ENCODE data around the gene OSBPL10. TPM values are rescaled to one million over a fixed set of nuclear protein-coding genes. Genes with fewer than 3 reads are reported as not detected.

OSBPL10 gene
- total and polyA plus RNA-seq, 9 donors, result 2.5 to 36.6 (median 10.6) TPM

DNA sequence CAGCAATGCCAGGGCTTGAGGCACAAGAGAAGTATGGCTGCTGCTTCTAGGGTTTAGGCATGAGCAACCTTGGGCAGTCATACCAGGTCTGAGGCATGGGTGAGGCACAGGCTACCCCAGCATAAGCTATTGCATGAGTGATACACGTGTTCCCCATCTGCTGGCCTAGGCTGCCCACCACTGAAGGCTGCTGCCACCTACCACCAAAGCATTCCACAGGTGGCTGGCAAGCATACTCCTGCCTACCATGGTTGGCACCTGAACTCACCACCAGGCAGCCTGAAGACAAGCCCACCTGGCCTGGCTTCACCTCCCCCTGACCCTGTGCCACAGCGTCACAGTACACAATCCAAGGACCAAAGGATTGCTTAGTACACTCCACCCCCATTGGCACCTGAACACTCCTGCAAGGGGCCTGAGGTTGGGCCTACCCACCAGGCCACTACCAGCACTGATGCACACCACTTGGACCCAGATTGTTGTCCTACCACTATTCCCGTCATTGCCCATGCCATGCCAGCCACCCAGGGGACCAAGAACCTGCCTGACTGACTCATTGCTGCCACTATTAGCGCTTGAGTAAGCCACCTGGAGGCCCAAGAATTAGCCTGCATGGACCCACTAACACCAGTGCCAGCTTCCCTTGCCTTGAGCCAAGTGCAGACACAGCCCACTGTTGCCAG is 332.6 kb downstream of the OSBPL10 start:
- TF ChIP-seq EP300 (IDR thresholded peaks at IDR 0.05), result no peak
- Histone ChIP-seq H3K36me3 (no peaks in the 10 kb centered on the region), H3K4me3 (no peak overlapping the region), H3K4me1 (ENCODE audit: insufficient read depth) (no peaks in the 10 kb centered on the region), H3K27me3 (no peaks in the 10 kb centered on the region), H3K27ac (no peak overlapping the region), H3K9me3 (no peaks in the 10 kb centered on the region)
- no peak for DNase-seq
- 93 to 100% (median 95%) methylated on average over 4 of the region's 4 CpGs for WGBS, 3 donors
- intact Hi-C loops (cut with DNase I), result no loop called here

DNA sequence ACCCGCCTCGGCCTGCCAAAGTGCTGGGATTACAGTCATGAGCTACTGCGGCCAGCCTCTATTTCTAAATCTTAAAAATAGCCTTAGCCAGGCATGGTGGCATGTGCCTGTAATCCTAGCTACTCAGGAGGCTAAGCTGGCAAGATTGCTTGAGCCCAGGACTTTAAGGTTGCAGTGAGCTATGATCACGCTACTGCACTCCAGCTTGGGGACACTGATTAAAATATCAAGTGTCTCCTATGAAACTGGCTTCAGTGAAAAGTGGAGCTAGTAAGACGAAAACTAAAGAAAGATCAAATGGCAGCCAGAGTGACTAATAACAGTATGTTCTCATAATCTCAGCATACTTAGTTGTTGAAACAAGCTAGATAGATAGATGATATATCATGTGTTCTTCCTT is 335.8 kb downstream of the OSBPL10 start:
- TF ChIP-seq, protein P1, sequence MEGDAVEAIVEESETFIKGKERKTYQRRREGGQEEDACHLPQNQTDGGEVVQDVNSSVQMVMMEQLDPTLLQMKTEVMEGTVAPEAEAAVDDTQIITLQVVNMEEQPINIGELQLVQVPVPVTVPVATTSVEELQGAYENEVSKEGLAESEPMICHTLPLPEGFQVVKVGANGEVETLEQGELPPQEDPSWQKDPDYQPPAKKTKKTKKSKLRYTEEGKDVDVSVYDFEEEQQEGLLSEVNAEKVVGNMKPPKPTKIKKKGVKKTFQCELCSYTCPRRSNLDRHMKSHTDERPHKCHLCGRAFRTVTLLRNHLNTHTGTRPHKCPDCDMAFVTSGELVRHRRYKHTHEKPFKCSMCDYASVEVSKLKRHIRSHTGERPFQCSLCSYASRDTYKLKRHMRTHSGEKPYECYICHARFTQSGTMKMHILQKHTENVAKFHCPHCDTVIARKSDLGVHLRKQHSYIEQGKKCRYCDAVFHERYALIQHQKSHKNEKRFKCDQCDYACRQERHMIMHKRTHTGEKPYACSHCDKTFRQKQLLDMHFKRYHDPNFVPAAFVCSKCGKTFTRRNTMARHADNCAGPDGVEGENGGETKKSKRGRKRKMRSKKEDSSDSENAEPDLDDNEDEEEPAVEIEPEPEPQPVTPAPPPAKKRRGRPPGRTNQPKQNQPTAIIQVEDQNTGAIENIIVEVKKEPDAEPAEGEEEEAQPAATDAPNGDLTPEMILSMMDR (IDR thresholded peaks at IDR 0.05), result no peak
- Histone ChIP-seq H3K4me1 (ENCODE audit: insufficient read depth) (no peaks in the 10 kb centered on the region), H3K27me3 (no peaks in the 10 kb centered on the region), H3K36me3 (no peaks in the 10 kb centered on the region), H3K27ac (no peak overlapping the region), H3K9me3 (no peaks in the 10 kb centered on the region), H3K4me3 (no peak overlapping the region)
- intact Hi-C loops (cut with DNase I), result no loop called here
- WGBS, 3 donors, result 94 to 97% (median 96%) methylated on average over 5 of the region's 5 CpGs
- no peak for DNase-seq

DNA sequence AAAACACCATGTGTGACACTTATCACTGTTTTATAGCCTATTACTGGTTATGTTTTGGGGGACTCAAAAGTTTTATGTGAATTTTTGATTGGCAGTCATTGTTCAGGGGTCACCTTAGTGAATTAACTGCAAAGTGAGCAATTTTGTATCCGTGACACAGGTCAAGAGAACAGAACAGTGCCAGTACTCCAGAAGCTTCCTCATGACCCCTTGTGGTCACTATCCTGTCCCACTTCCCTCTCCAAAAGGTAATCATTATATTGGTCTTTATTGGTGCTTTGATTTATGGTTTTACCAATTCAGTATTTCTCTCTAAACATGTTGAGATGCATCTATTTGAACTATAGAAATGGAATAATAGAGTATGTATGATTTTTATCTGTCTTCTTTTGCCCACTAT is 341.2 kb downstream of the OSBPL10 start:
- 89 to 100% (median 100%) methylated on average over 1 of the region's 1 CpG for WGBS, 3 donors
- TF ChIP-seq, protein P1 (IDR thresholded peaks at IDR 0.05), result no peak
- TF ChIP-seq EP300 (IDR thresholded peaks at IDR 0.05) (no peak), POLR2A (IDR thresholded peaks at IDR 0.05) (no peak)
- H3K9me3 ChIP-seq, result no peaks in the 10 kb centered on the region
- H3K4me3 ChIP-seq, result no peak overlapping the region
- H3K27ac ChIP-seq, result no peak overlapping the region
- H3K4me1 ChIP-seq (ENCODE audit: insufficient read depth), result no peaks in the 10 kb centered on the region
- DNase-seq, result no peak
- H3K36me3 ChIP-seq, result no peaks in the 10 kb centered on the region
- no peaks in the 10 kb centered on the region for H3K27me3 ChIP-seq
- intact Hi-C loops (cut with DNase I), result no loop called here

DNA sequence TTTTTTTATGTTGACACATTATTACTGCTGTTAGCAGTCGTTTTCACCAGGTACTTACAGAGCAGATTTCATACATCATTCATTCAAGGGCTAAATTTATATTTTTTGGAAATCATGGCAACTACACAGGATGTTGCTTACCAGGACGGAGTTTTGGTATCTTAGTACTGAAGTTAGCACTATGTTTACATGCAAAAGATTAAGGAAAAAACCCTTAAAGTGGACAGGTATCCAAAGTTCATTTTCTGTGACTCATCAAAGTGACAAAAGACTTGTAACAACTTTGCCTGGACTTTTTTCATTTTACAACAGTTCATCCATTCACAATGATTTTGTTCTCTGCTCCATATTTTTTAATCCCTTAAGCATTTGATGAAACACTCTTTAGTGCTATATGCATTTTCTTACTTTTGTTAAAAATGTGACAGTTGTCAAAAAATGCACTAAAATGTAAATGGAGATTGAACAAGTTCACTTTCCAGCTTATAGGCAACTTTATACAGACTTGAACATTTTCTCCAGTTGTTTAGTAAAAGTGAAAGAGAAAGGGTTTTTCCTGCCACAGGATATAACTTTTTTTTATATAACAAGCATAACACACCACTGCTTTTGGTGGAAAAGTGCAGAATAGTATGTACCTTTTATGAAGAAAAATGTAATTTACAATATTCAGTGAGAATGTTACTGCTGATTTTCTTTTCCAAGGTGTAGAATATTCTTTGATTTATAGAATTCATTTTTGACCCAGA is 344.2 kb downstream of the OSBPL10 start:
- Histone ChIP-seq H3K27me3 (no peaks in the 10 kb centered on the region), H3K36me3 (no peaks in the 10 kb centered on the region), H3K9me3 (no peaks in the 10 kb centered on the region), H3K4me1 (ENCODE audit: insufficient read depth) (no peaks in the 10 kb centered on the region), H3K27ac (no peak overlapping the region), H3K4me3 (no peak overlapping the region)
- 42 to 51% (median 44%) methylated on average over 2 of the region's 2 CpGs for WGBS, 3 donors
- no peak for DNase-seq
- no peak for TF ChIP-seq EP300 (IDR thresholded peaks at IDR 0.05)
- TF ChIP-seq, protein P1 (IDR thresholded peaks at IDR 0.05), result no peak
- no peak for TF ChIP-seq POLR2A (IDR thresholded peaks at IDR 0.05)
- intact Hi-C loops (cut with DNase I), result no loop called here

DNA sequence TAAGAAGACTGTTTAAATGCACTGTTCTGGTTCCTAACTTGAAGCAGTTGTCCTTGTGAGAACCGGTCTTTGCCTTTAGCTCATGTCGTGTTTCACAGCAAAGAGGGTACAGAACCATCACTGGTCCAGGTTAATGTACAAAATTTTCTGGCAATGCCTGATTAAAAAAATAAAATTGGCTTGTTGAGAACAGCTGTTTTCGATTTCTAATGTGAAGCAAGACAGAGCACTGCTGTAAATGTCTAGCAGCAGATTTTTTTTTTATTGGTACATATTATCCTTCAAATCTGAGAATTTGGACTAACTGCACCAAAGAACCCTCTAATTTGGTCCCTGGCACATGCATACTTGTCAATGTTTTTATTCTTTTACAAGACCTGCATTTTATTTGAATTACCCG is 345.0 kb downstream of the OSBPL10 start:
- no peak for DNase-seq
- Histone ChIP-seq H3K27ac (no peak overlapping the region), H3K4me1 (ENCODE audit: insufficient read depth) (no peaks in the 10 kb centered on the region), H3K27me3 (no peaks in the 10 kb centered on the region), H3K4me3 (no peak overlapping the region), H3K9me3 (no peaks in the 10 kb centered on the region), H3K36me3 (no peaks in the 10 kb centered on the region)
- TF ChIP-seq EP300 (IDR thresholded peaks at IDR 0.05) (no peak), POLR2A (IDR thresholded peaks at IDR 0.05) (no peak)
- TF ChIP-seq, protein P1 (IDR thresholded peaks at IDR 0.05), result no peak
- intact Hi-C loops (cut with DNase I), result no loop called here
- WGBS, 3 donors, result 52 to 57% (median 52%) methylated on average over 4 of the region's 4 CpGs

All from ovary (tissue), 9 donors.